GM19397 (cell line): Measurements from ENCODE around the gene SNX3.
"Not testable (repeated sequence)": the region's sequence is repeated elsewhere in the genome, so short reads cannot be mapped to it uniquely, and the experiment has no call there.

ENCODE experiments used
- ATAC-seq: cut with Tn5 transposase; IDR thresholded peaks from one replicate; pipeline ENCODE4 v1.9.1; 2021; ENCODE audit warnings: mild to moderate bottlenecking, moderate library complexity; ENCODE audit not compliant: unreplicated experiment

SNX3 gene

DNA sequence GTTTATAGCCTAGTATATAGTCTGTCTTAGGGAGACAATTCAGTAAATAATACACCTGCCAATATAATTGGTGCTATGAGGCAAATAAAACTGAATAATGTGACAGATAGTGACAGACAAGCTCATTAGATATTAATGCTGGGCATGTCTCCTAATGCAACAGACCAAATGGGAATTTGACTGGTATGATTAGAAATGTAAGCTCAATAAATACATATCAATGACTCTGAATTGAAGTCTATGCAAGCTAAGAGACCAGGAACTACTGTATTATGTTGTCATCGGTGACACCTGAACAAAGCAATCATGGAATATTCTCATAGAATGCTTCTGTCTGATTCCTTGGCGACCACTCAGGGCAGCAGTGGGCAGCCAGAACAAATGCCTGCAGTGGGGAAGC, 2.5 kb upstream of the SNX3 start:
- ATAC-seq = no peak

- peak; percentile 2 for ATAC-seq
These were observed 573 bp downstream of the SNX3 start for GRCh38 chr6:108260126-108260808.

DNA sequence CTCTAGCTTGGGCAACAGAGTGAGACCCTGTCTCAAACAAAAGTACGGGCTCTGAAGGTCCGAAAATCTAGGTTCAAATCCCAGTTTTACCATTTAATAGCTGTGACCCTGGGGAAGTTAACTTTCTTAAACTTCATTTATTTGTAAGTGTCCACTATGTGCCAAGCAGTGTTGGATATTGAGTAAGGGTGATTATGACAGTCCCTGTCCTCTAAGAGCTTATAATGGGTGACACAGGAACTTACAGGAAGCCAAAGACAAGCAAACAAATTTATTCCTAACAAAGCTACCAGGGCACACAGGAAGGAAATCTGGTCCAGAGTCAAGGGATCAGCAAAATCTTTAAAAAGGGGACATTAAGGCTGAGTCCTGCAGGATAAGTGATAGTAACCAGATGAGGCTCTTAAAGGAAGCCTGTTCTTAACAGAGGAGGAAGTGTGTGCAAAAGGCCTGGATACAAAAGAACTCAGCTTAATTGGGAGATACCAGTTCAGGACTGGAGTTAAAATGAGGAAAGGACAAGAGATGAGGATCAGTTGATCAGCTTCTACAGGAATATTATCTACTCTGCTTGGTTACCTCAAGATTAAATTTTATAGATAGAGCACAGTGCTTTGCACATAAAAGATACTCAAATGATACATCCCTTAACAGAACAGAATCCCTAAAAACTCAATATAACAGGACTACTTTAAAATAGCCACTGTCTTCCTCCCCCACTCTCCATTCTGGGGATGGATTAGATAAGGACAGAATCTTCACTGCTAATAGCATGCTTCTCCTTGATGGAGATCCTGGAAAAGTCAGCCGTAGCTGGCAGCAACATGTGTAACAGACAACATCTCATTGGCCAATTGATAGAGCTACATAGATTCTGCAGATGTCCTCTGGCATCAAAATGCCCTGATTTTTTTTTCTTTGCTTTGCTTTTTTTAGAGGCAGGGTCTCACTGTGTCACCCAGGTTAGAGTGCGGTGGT, 6.1 kb downstream of the SNX3 start:
- ATAC-seq = no peak

DNA sequence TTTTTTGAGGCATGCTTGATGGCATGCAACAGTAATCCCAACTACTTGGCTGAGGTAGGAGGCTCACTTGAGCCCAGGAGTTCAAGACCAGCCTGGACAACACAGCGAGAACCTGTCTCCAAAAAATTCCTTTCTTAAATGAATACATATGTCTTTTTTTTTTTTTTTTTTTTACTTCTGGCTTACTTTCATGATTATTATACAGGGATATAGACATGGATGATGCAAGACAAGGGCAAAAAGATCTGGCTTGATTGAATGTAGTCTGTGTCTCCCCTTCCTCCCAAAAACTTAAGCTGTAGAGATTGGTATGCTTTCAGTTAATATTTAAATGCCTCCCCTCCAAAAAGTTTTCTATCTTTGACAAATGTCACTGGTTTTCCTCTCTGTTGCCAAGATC, 7.6 kb downstream of the SNX3 start:
- no peak for ATAC-seq

- no peak for ATAC-seq
These were observed 8.8 kb downstream of the SNX3 start for GRCh38 chr6:108252055-108252454.

DNA sequence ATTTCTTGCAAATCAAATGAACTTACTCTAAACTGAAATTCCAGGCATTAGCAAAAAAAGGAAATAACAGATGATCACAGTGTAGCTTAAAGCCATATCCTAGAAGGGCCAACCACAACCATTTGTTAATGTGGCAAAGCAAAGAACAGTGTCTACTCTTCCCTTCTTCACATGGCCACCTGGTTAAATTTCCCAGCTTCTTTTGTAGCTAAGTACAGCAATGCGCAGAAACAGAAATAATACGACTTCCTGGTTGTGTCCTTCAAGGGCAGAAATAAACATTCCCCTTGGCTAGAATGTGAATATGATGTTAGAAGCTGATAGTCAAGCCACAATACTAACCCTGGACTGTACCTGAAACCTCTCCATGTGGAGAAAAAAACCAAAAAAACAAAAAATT, 9.6 kb downstream of the SNX3 start:
- no peak for ATAC-seq

DNA sequence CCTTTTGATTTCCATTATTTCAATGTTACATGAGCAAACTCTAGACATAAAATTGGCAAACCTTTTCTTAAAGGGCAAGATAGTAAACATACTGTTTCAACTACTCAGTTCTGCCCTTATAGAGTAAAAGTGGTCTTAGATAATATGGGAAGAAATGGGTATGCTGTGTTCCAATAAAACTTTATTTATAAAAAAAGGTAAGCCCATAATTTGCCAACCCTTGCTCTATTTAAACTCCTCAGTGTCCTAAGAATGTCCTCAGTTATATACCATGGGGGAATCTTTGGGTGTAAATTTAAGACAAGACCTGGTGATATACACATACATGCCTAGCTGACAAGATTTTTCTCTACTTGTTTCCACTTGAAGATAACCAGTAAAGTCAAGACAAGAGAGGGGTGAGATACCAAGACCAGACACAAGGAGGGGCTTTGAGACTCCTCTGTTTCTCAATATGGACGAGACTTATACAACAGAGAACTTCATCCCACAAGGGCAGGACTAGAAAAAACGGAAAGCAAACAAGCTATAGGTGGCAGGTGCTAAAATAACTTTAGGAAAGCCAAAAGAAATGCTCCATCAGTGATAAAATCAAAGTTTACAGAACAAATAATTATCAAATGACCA, 10.5 kb downstream of the SNX3 start:
- ATAC-seq = no peak

DNA sequence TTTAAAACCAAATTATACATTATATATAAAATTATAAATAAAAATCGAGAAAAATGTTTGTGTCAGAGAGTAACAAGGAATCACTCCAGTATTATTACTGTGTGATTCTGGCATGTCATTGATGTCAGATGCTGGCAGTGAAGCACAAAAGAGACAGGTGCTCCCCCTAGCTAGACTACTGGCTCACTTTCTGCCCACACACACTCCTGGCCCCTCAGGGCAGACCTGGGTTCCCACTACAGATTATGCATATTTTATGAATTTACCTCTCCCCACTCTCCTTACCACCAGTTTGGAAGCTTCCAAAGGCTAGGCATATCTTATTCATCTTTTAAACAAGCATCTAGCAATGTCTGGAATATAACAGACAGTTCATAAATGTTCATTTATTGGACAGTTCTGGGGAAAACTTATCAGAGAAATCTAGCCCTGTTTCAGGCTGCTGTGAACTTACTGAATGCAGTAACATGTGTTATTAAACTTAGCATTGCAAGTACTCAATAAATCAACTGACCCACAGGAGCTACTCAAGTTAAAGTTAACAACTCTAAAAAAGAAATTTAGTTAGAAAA, 12.8 kb downstream of the SNX3 start:
- ATAC-seq = no peak

DNA sequence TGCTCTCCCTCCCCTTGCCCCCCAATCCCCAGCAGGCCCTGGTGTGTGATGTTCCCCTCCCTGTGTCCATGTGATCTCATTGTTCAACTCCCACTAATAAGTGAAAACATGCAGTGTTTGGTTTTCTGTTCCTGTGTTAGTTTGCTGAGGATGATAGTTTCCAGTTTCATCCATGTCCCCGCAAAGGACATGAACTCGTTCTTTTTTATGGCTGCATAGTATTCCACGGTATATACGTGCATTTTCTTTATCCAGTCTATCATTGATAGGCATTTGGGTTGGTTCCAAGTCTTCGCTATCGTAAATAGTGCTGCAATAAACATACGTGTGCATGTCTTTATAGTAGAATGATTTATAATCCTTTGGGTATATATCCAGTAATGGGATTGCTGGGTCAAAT, 15.7 kb downstream of the SNX3 start:
- ATAC-seq = not testable (repeated sequence)

- ATAC-seq = no peak
These were observed 17.0 kb downstream of the SNX3 start for GRCh38 chr6:108243836-108244235.

GRCh38 chr6:108242721-108243120, 18.1 kb downstream of the SNX3 start:
- no peak for ATAC-seq

DNA sequence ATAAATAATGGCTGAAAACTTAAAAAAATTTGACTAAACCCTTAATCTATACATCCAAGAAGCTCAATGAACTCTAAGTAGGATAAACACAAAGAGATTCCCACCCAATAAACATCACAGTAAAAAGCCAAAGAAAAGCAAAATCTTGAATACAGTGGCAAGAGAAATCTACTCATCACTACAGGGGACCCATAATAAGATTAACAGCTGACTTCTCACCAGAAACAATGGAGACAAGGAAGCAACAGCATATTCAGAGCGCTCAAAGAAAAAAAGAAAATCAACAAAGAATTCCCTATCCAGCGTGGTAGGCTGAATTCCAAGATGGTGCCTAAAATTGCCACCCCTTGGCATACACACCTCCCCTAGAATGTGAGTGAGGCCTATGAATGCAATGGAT, 18.6 kb downstream of the SNX3 start:
- no peak for ATAC-seq

- no peak for ATAC-seq
These were observed 22.5 kb downstream of the SNX3 start for GRCh38 chr6:108238322-108238721.

- ATAC-seq = no peak
These were observed 24.0 kb downstream of the SNX3 start for GRCh38 chr6:108236791-108237190.

DNA sequence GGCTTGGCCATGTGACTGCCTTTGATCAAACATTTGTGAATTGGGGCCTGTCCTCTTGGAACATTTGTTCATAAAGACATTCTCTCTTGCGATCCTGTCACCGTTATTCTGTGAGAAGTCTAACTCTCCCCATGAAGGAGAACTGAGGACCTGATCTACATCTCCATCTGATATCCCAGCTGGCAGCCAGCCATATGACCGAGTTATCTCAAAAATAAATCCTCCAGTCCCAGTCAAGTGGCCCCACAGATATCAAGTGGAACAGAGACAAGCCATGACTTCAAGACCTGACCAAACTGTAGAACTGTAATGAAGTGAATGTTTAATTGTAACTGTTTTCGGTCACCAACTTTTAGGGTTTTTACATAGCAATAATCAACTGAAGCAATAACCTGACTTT, 25.7 kb downstream of the SNX3 start:
- no peak for ATAC-seq

DNA sequence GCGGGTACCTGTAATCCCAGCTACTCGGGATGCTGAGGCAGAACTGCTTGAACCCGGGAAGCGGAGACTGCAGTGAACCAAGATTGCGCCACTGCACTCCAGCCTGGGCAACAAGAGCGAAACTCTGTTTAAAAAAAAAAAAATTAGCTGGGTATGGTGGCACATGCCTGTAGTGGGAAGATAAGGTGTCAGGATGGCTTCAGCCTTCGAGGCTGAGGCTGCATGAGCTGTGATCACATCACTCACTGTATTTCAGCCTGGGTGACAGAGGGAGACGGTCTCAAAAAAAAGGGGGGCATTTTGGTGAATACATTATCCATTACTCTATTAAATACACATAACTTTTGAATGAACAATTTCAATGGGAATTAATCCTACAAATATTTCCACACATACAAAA, 32.4 kb downstream of the SNX3 start:
- ATAC-seq = no peak

- ATAC-seq = no peak
These were observed 33.5 kb downstream of the SNX3 start for GRCh38 chr6:108227290-108227689.

- ATAC-seq = no peak
These were observed 38.3 kb downstream of the SNX3 start for GRCh38 chr6:108222504-108222903.

DNA sequence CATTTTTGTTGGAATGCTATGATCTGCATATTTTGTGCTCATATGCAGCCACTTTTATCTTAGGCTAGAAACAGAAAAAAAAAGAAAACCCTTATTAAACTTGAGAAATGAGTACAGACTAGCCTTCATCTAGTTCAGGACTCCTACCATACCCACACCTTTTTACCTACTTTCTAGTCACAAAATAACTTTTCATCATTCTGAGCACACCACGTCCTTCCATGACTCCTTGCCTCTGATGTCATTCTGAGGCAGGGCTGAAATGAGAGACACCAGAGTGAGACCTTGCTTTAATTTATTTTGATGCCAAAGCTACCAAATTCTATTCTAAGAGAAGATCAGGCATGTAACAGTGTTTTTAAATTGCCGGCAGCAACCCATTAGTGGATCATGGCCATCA, 38.8 kb downstream of the SNX3 start:
- ATAC-seq = no peak

- ATAC-seq = no peak
These were observed 49.2 kb downstream of the SNX3 start for GRCh38 chr6:108211671-108212070.

- no peak for ATAC-seq
These were observed 50.3 kb downstream of the SNX3 start for GRCh38 chr6:108210556-108210955.
